GM19468 (cell line): ENCODE results near the gene RFX8.
"Not testable (repeated sequence)": the region's sequence is repeated elsewhere in the genome, so short reads cannot be mapped to it uniquely, and the experiment has no call there.

Experiments used
- ATAC-seq: cut with Tn5 transposase; IDR thresholded peaks from one replicate; pipeline ENCODE4 v1.9.1; 2021; ENCODE audit warnings: mild to moderate bottlenecking, moderate library complexity, moderate number of reproducible peaks; ENCODE audit not compliant: unreplicated experiment; ENCODE audit errors: extremely low read depth

Gene RFX8

DNA sequence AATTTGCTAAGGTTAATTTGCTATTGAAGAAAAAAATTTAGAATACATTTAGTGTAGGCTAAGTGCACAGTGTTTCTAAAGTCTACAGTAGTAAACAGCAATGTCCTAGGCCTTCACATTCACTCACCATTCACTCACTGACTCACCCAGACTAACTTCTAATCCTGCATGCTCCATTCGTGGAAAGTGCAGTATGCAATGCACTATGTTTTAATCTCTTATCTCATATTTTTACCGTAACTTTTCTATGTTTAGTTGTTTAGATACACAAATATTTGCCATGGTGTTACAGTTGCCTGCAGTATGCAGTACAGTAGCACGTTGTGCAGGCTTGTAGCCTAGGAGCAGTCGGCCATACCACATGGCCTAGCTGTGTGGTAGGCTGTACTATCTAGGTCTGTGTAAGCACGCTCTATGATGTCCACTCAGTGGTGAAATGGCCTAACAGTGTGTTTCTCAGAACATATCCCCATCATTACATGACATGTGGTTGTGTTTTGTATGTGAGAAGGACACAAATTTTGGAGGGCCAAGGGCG is 18.1 kb upstream of the RFX8 start:
- no peak for ATAC-seq

DNA sequence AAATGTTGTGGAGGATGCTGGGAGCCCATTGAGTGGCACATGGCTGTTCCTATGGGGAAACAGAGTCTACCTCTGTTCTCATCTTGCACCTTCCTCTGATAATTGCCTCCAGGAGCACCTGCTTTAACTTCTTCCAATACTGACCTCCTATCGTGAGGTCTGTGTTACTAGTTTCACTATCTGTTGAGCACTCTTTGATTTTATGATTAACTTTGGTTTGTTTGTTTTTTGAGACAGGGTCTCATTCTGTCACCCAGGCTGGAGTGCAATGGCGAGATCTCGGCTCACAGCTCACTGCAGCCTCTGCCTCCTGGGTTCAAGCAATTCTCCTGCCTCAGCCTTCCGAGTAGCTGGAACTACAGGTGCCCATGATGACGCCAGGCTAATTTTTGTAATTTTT is 12.1 kb upstream of the RFX8 start:
- no peak for ATAC-seq

DNA sequence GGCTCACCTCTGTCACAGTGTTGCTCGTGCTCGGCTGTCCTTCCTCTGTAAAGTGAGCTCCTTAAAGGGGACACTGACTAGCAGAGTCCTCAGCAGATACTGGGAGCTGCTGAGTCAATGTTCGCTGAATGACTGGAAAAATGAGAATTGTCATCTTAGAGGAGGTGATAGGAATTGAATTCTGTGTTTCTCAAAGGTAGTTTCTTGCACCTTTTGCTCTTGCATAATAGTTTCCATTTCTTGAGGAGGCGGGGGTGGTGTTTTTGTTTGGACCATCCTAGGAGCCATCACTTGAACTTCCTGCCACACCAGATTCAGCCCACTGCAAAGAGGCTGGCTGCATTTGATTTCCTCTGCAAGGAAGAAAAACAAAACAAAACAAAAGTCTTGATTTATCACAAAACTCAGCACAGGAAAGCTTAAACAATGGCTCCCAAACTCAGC is 11.4 kb upstream of the RFX8 start:
- ATAC-seq, result no peak

- ATAC-seq, result no peak
Observed at GRCh38 chr2:101485856-101486255, 10.9 kb upstream of the RFX8 start.

- no peak for ATAC-seq
Observed at GRCh38 chr2:101480764-101481163, 5.9 kb upstream of the RFX8 start.

- no peak for ATAC-seq
Observed at GRCh38 chr2:101479810-101480209, 4.9 kb upstream of the RFX8 start.

- ATAC-seq, result no peak
Observed at GRCh38 chr2:101479328-101479727, 4.4 kb upstream of the RFX8 start.

GRCh38 chr2:101478181-101479001 is 3.5 kb upstream of the RFX8 start:
- no peak for ATAC-seq

- no peak for ATAC-seq
Observed at GRCh38 chr2:101477556-101477955, 2.6 kb upstream of the RFX8 start.

GRCh38 chr2:101476605-101477208 is 1.8 kb upstream of the RFX8 start:
- no peak for ATAC-seq

DNA sequence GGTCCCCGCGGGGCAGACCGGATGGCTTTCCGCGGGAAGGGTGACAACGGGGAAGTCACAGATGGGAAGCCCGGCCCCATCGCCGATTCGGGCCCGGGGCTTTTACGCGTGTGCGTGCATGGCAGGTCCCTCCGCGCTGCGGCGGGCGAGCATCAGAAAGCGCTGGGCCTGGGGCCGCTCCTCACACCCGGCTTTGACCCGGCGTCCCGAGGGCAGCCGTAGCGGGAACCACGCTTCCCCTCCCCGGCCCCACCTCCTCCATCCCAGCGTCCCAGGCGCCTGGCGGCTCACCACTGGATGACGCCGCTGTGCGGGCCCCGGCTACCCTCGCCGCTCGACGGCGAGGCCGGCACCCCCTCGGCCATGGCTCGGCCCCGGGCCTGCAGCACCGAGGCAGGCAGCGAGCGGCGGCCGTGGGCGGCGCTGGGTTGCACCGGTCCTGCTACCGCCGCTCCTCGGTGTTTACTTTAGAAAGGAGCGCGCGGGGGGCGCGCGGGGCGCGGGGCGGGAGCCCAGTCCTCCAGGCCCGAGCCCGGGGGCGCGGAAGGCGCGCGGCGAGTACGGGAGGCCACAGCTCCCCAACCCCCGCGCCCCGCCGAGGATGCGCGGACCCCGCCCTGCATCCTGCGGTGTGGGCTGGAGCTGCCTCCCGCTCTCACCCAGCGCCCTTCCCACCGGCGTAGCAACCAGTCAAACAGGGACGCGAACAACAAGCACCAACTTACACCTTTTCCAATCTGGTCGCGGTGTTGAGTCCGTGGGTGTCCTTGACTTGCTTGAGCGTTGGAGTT is 806 bp downstream of the RFX8 start:
- ATAC-seq, result no peak

- ATAC-seq, result no peak
Observed at GRCh38 chr2:101473591-101473910, 1.4 kb downstream of the RFX8 start.

DNA sequence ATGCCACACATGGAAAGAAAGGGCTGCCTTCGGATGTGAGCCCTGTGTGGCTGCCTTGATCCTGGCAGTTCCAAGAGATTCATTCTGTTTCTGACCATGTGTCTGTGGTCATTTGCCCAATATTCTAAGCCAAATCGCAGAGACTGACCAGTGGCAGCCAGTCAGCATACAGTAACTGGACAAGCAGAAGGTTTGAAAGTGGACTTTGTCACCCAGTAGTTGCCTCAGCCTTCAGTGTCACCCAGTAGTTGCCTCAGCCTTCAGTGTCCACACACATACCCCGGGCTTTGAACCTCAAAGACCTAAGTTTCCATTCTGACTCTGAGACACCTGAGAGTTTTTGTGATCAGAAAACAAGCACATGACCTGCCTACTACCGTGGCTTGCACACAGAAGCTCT is 5.0 kb downstream of the RFX8 start:
- no peak for ATAC-seq

GRCh38 chr2:101467306-101467705 is 7.6 kb downstream of the RFX8 start:
- ATAC-seq, result no peak

DNA sequence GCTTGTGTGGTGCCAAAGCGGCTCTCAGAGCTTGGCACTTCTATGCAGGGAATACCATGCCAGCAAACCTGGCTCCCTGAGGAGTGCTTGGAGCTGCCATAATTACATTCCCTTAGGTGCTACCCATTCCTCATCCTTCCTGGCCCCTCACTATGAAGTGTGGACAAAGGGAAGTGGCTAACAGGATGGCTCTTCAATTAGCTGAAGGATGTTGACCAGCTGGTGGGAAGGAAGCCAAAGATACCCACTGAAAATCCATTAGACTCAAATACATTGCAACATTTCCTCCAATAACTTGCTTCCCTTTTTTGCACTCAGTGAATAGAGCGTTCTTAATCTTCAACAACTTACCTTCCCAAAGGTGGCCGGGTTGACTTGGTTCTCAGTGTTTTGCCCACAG is 8.5 kb downstream of the RFX8 start:
- no peak for ATAC-seq

DNA sequence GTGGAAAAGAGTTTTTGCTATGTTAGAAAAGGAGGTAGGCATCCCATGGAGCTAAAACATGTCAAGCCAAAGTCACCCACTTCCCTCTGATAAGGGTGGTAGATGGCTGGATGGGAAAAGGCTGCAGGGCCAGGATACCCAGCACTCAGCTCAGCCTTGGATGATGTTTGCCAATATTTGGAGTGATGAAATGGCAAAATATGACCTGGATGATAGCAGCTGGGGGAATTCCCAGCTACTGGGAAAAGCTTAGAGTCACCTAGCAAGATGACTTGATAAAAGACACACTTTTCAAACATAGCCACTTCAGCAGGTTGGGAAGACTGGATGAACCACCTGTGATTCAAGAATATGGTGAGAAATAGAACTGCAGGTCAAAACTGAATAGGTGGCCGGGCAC is 10.1 kb downstream of the RFX8 start:
- no peak for ATAC-seq

GRCh38 chr2:101463911-101464641 is 10.8 kb downstream of the RFX8 start:
- no peak for ATAC-seq

DNA sequence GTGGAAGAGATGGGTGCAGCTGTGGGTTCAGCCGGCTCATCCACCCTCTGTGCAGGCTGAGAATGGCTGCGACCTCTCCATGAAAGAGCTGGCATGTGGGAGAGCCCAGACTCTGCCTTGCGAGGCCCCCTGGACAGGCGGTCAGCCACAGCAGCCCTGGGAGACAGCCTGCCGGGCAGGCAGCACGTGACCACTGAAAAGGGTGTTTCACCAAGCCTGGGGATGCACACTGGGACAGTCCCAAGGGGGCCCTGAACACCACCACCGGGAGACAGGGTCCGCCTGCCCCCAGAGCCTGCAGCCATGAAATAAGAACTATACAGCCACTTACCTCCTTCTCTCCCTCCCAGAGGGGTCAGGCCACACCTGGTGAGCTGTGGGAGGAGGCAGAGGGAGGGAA is 11.5 kb downstream of the RFX8 start:
- ATAC-seq, result no peak

- ATAC-seq, result no peak
Observed at GRCh38 chr2:101461381-101461780, 13.5 kb downstream of the RFX8 start.

DNA sequence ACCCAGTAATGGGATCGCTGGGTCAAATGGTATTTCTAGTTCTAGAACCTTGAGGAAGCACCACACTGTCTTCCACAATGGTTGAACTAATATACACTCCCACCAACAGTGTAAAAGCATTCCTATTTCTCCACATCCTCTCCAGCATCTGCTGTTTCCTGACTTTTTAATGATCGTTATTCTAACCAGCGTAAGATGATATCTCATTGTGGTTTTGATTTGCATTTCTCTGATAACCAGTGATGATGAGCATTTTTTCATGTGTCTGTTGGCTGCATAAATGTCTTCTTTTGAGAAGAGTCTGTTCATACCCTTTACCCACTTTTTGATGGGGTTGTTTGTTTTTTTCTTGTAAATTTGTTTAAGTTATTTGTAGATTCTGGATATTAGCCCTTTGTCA is 20.5 kb downstream of the RFX8 start:
- not testable (repeated sequence) for ATAC-seq
